AG04450 (cell line): ENCODE measurements around the gene INHBA. TPM values are rescaled to one million over a fixed set of nuclear protein-coding genes. Genes with fewer than 3 reads are reported as not detected.

Source experiments
- CTCF ChIA-PET: fragments of 300-600, 350-600 bp; formaldehyde crosslinking; extraction: SDS; loops from one replicate; lab custom pipeline; 2022; ENCODE audit warnings: antibody characterized with exemption, inconsistent platforms; lab: Charles Lee
- POLR2A ChIA-PET: fragments of 350-600 bp; formaldehyde crosslinking; extraction: SDS; loops from one replicate; lab custom pipeline; 2021; ENCODE audit warnings: antibody characterized with exemption, inconsistent platforms; lab: Yijun Ruan, JAX
- DNase-seq: peaks from one replicate; pipeline ENCODE4 v3.0.0-alpha.2; 2011; ENCODE audit warnings: low read depth, low spot score
- H3K27ac ChIP-seq: one replicate; pipeline ENCODE4 v1.5.1; 2012; ENCODE audit warnings: low read depth, low read length, control low read depth
- H3K27me3 ChIP-seq: one replicate; pipeline ENCODE4 v1.6.0; 2012; ENCODE audit warnings: low read length; ENCODE audit not compliant: control insufficient read depth, insufficient read depth
- H3K4me3 ChIP-seq: 2 replicates; pipeline ENCODE4 v1.5.1; 2011; ENCODE audit warnings: mild to moderate bottlenecking, low read depth, low read length, control low read depth
- H3K9me3 ChIP-seq: 2 replicates; pipeline ENCODE4 v1.5.1; 2012; ENCODE audit warnings: low read length; ENCODE audit not compliant: control insufficient read depth, insufficient read depth
- CTCF ChIP-seq: IDR thresholded peaks from 2 replicates; pipeline ENCODE4 v1.5.1; 2011; ENCODE audit warnings: low read depth, low read length, control low read depth, inconsistent platforms
- polyA plus RNA-seq: library from polyadenylated mRNA; depleted of rRNA; stranded (reverse); fragments of >200 nt; gene quantifications from 2 replicates; pipeline ENCODE4 v1.2.3, GENCODE V29; 2011

The INHBA gene
- polyA plus RNA-seq, 1 experiment, result 28.5 TPM

DNA sequence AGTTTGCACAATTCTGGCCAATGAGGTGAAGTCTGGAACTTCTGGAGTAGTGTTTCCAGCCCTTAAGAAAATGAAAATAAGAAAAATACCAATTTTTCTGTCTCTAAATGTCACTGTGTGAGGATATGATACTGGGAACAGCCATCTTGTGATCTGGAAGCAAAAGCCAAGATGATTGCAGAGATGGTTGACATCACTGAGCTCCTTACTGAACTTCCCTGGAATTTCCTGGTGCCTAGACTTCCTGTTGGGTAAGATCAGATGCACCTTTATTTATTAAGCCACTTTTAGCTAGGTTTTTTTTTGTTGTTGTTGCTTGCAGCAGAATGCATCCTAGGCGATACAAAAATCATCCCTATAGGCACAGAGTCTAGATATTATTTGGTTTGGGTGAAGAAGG is 27.3 kb upstream of the INHBA start:
- CTCF ChIA-PET, result interaction anchor here (1.5 kb wide), 1 partner anchor 1497 kb away, joined by 10 read pairs; no protein-coding TSS in a partner anchor
- no peak for DNase-seq
- no peak for TF ChIP-seq CTCF
- Histone ChIP-seq H3K9me3 (no peaks in the 10 kb centered on the region), H3K4me3 (no peak overlapping the region), H3K27me3 (no peaks in the 10 kb centered on the region), H3K27ac (no peak overlapping the region)
- POLR2A ChIA-PET, result no interaction called here

DNA sequence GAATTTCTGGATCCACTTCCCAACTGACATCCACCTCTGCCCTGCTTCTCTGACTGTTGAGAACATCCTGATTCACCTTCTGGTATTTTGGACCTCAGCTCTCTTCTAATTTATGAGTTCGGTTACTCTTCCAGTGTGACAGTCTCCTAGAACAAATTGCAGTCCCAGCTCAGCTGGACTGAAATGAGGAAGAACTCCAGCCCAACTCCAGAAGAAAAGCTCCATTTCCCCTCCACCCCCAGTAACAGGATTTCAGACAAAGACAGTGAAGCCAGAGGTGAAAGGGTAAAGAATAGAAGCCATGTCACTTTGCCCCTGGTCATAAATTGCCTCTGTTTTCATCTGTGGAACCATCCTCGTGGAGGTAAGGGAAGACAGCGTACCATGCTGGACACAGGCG is 26.2 kb upstream of the INHBA start:
- CTCF ChIA-PET, result no interaction called here
- no peaks in the 10 kb centered on the region for H3K27me3 ChIP-seq
- no peak overlapping the region for H3K27ac ChIP-seq
- no peak for DNase-seq
- no peak overlapping the region for H3K4me3 ChIP-seq
- TF ChIP-seq CTCF, result no peak
- POLR2A ChIA-PET, result no interaction called here
- no peaks in the 10 kb centered on the region for H3K9me3 ChIP-seq

DNA sequence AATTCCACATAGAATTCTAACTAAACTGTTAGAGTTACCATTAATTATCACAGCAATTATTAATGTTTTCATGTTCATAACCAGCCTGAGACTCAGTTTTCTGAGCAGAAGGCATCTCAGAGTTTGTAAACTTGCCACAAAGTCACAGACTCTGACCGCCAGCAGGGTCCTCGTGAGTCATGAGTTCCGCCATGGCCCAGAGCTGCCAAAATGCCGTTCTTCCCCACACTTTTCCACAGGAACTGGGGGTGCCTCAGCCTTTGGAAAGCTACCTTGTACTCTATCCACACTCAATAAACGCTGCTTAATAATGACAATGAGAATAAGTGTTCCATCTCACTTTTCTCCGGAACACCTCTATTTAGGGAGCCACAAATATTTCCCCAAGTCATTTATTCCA is 22.1 kb upstream of the INHBA start:
- DNase-seq, result no peak
- Histone ChIP-seq H3K27me3 (no peaks in the 10 kb centered on the region), H3K27ac (no peak overlapping the region), H3K4me3 (no peak overlapping the region), H3K9me3 (no peaks in the 10 kb centered on the region)
- ChIA-PET CTCF (interaction anchor here (0.7 kb wide), 1 partner anchor 215 kb away, joined by 3 read pairs; no protein-coding TSS in a partner anchor), POLR2A (no interaction called here)
- TF ChIP-seq CTCF, result no peak

- no peaks in the 10 kb centered on the region for H3K9me3 ChIP-seq
- POLR2A ChIA-PET, result no interaction called here
- no peaks in the 10 kb centered on the region for H3K27me3 ChIP-seq
- no peak for DNase-seq
- no peak overlapping the region for H3K4me3 ChIP-seq
- H3K27ac ChIP-seq, result no peak overlapping the region
- CTCF ChIA-PET, result no interaction called here
- no peak for TF ChIP-seq CTCF
These were observed 18.0 kb upstream of the INHBA start for GRCh38 chr7:41720886-41721285.

GRCh38 chr7:41720046-41720445 is 17.2 kb upstream of the INHBA start:
- DNase-seq, result no peak
- Histone ChIP-seq H3K27ac (no peak overlapping the region), H3K4me3 (no peak overlapping the region), H3K9me3 (no peaks in the 10 kb centered on the region), H3K27me3 (no peaks in the 10 kb centered on the region)
- CTCF ChIA-PET, result no interaction called here
- no peak for TF ChIP-seq CTCF
- POLR2A ChIA-PET, result no interaction called here
